K562 (cell line): ENCODE measurements around the gene RBM44. TPM values are rescaled to one million over a fixed set of nuclear protein-coding genes. Genes with fewer than 3 reads are reported as not detected.

Source experiments
- ATAC-seq: fragments of 200-7000 bp; cut with Tn5 transposase; 3 replicates; pipeline ENCODE4 v1.9.1; 2020; ENCODE audit warnings: moderate library complexity
- BruUV-seq: library from RNA; stranded (reverse); fragments of 400-500 nt; replicated peaks from 2 replicates; lab custom pipeline; 2021; lab: Mats Ljungman, UMichigan
- CTCF ChIA-PET: fragments of 300-600 bp; formaldehyde crosslinking; extraction: SDS; loops from one replicate; lab custom pipeline; 2021; ENCODE audit warnings: low intra/inter-chr PET ratio; lab: Yijun Ruan, JAX
- POLR2A ChIA-PET: fragments of 300-600, 350-650 bp; sonication (Branson Sonifier 250); formaldehyde crosslinking; extraction: SDS; loops from one replicate; lab custom pipeline; 2021; ENCODE audit warnings: antibody characterized with exemption, inconsistent platforms; lab: Yijun Ruan, JAX
- DNase-seq, 4 experiments: peaks; one replicate each; pipeline versions ENCODE4 v3.0.0 to v3.0.0-alpha.2; 2011 to 2018; ENCODE audit warnings: low spot score in 3 of 4, mixed read lengths in 3 of 4; ENCODE audit errors: extremely low read depth in 1 of 4
- FAIRE-seq: peaks from 2 replicates; lab custom pipeline; 2011; peaks lifted over from hg19 to GRCh38; lab: Jason Lieb, UNC
- H2AFZ ChIP-seq: 2 replicates; pipeline ENCODE4 v1.6.0; 2011; ENCODE audit warnings: low read depth, low read length, control low read depth, inconsistent platforms
- H3K27ac ChIP-seq: fragments of 200-600 bp; 3 replicates; pipeline ENCODE4 v1.8.0; 2011; ENCODE audit warnings: low read depth, mild to moderate bottlenecking, control low read depth, inconsistent platforms, low read length, moderate library complexity, mixed read lengths; ENCODE audit errors: extremely low read depth
- H3K27me3 ChIP-seq, 2 experiments: fragments of 300-600 bp in 1 of 2; 2 replicates in 1 of 2; 3 replicates in 1 of 2; pipeline versions ENCODE4 v1.6.0 to v1.8.0; 2011; ENCODE audit warnings: inconsistent platforms in 2 of 2, low read length in 2 of 2, mild to moderate bottlenecking in 1 of 2, mixed read lengths in 1 of 2, moderate library complexity in 1 of 2; ENCODE audit not compliant: control insufficient read depth in 2 of 2, insufficient read depth in 2 of 2
- H3K36me3 ChIP-seq: fragments of 300-600 bp; 3 replicates; pipeline ENCODE4 v1.8.0; 2011; ENCODE audit warnings: mild to moderate bottlenecking, low read length, inconsistent platforms; ENCODE audit not compliant: control insufficient read depth, insufficient read depth
- H3K4me1 ChIP-seq, 2 experiments: fragments of 200-600 bp in 1 of 2; replicated peaks in 1 of 2; 2 replicates in 1 of 2; 3 replicates in 1 of 2; pipeline versions ENCODE4 v1.5.1 to v1.8.0; 2011; ENCODE audit warnings: inconsistent platforms in 2 of 2, low read length in 2 of 2, mild to moderate bottlenecking in 1 of 2, mixed read lengths in 1 of 2, moderate library complexity in 1 of 2; ENCODE audit not compliant: control insufficient read depth in 2 of 2, insufficient read depth in 2 of 2
- H3K4me2 ChIP-seq: 2 replicates; pipeline ENCODE4 v1.6.1; 2011; ENCODE audit warnings: low read length, control low read depth, inconsistent platforms, mixed read lengths; ENCODE audit not compliant: insufficient read depth
- H3K4me3 ChIP-seq: fragments of 200-600 bp; sonication (generic), shearing (Covaris generic); 2 replicates; pipeline ENCODE4 v1.5.1; 2016; ENCODE audit warnings: control low read depth, inconsistent platforms
- H3K79me2 ChIP-seq: fragments of 200-600 bp; 3 replicates; pipeline ENCODE4 v1.8.0; 2011; ENCODE audit warnings: low read length, inconsistent platforms; ENCODE audit not compliant: control insufficient read depth, insufficient read depth
- H3K9ac ChIP-seq, 2 experiments: 2 replicates each; pipeline versions ENCODE4 v1.6.0 to v1.6.1; 2011; ENCODE audit warnings: low read depth in 2 of 2, low read length in 2 of 2, control low read depth in 1 of 2, inconsistent platforms in 1 of 2, mild to moderate bottlenecking in 1 of 2, mixed read lengths in 1 of 2; ENCODE audit not compliant: insufficient read depth in 1 of 2
- H3K9me1 ChIP-seq: one replicate; pipeline ENCODE4 v1.6.0; 2011; ENCODE audit warnings: inconsistent platforms, mild to moderate bottlenecking, low read length, moderate library complexity; ENCODE audit not compliant: control insufficient read depth, insufficient read depth
- H3K9me3 ChIP-seq: replicated peaks from 2 replicates; pipeline ENCODE4 v1.5.1; 2011; ENCODE audit warnings: low read depth, low read length, inconsistent platforms; ENCODE audit not compliant: control insufficient read depth, insufficient read depth
- H4K20me1 ChIP-seq: replicated peaks from 2 replicates; pipeline ENCODE4 v1.6.1; 2011; ENCODE audit warnings: low read length, inconsistent platforms, mixed read lengths; ENCODE audit not compliant: control insufficient read depth, insufficient read depth
- ARID2 ChIP-seq: fragments of 450-650 bp; IDR thresholded peaks from 2 replicates; pipeline ENCODE4 v1.6.1; 2017; ENCODE audit warnings: antibody characterized with exemption, mild to moderate bottlenecking
- CBX1 ChIP-seq: sonication (generic); IDR thresholded peaks from 2 replicates; pipeline ENCODE4 v1.6.1; 2016; ENCODE audit warnings: antibody characterized with exemption, low read depth, mild to moderate bottlenecking
- CC2D1A ChIP-seq: fragments of 450-650 bp; IDR thresholded peaks from 2 replicates; pipeline ENCODE4 v1.6.1; 2017; ENCODE audit warnings: mild to moderate bottlenecking
- GABPB2 ChIP-seq: fragments of 250-450 bp; sonication (Bioruptor Pico); conservative IDR thresholded peaks from 2 replicates; pipeline ENCODE4 v1.5.1; 2021; ENCODE audit warnings: mild to moderate bottlenecking
- JUND ChIP-seq, 2 experiments: IDR thresholded peaks; 2 replicates in 1 of 2; 3 replicates in 1 of 2; pipeline ENCODE4 v1.6.1; 2011; ENCODE audit warnings: borderline replicate concordance in 2 of 2, low read depth in 2 of 2, low read length in 2 of 2, improper control_type of control experiment in 1 of 2, missing biosample characterization in 1 of 2, missing genetic modification characterization in 1 of 2, missing genetic modification reagents in 1 of 2
- KLF1 ChIP-seq: fragments of 450-650 bp; IDR thresholded peaks from 2 replicates; pipeline ENCODE4 v1.6.1; 2016; ENCODE audit warnings: missing genetic modification characterization, missing compliant biosample characterization
- NFE2L1 ChIP-seq: fragments of 450-650 bp; IDR thresholded peaks from 2 replicates; pipeline ENCODE4 v1.6.1; 2016; ENCODE audit warnings: missing genetic modification characterization, low read depth, mild to moderate bottlenecking, missing compliant biosample characterization, moderate library complexity, borderline replicate concordance
- ZBED1 ChIP-seq: IDR thresholded peaks from 2 replicates; pipeline ENCODE4 v1.6.1; 2014
- ZNF75A ChIP-seq: fragments of 450-650 bp; formaldehyde crosslinking; IDR thresholded peaks from 2 replicates; pipeline ENCODE4 v1.4.0; 2020; ENCODE audit warnings: mild to moderate bottlenecking
- WGBS: fragments of 100-300 bp; shearing (Covaris generic); methylation state at CpG from one replicate; pipeline ENCODE4 v1.1.6; 2016; ENCODE audit warnings: low coverage, mixed read lengths; ENCODE audit not compliant: insufficient coverage; ENCODE audit errors: missing lambda C conversion rate; 5-methylcytosine and 5-hydroxymethylcytosine counted together
- in situ Hi-C: fragments of 300-500 bp; cut with MboI; formaldehyde crosslinking; loops from 4 replicates; pipeline ENCODE4 v1.15.0; 2018; ENCODE audit warnings: inconsistent platforms, mixed read lengths
- intact Hi-C: fragments of 100-400 bp; cut with micrococcal nuclease; formaldehyde crosslinking; loops from 2 replicates; pipeline ENCODE4 v1.14.2; 2022
- polyA plus RNA-seq, 8 experiments: library from polyadenylated mRNA; depleted of rRNA in 4 of 8; stranded (reverse) in 5 of 8; unstranded in 3 of 8; fragments of >200 nt; fragmentation: Nextera tagmentation in 2 of 8; fragmentation: Illumina TruSeq in 1 of 8; extraction: Ambion mirVana in 2 of 8; extraction: Trizol in 1 of 8; gene quantifications; 2 replicates each; pipeline versions ENCODE4 v1.2.1 to v1.2.3, GENCODE V29; 2011 to 2014; ENCODE audit warnings: inconsistent platforms in 1 of 8, missing spikeins in 1 of 8
- total RNA-seq, 7 experiments: library from RNA; depleted of rRNA in 6 of 7; stranded (reverse); fragments of >200 nt in 6 of 7; fragmentation: Illumina TruSeq in 2 of 7; extraction: Trizol in 2 of 7; gene quantifications; 2 replicates each; pipeline versions ENCODE4 v1.2.1 to v1.2.3, GENCODE V29; 2011 to 2021; ENCODE audit warnings: low replicate concordance in 1 of 7
- TF ChIP-seq, protein P1 (sequence below): sonication (generic); formaldehyde crosslinking; IDR thresholded peaks from 2 replicates; pipeline ENCODE4 v1.5.0; 2020; ENCODE audit warnings: missing genetic modification reagents
- TF ChIP-seq, protein P2 (sequence below): sonication (generic); formaldehyde crosslinking; IDR thresholded peaks from 2 replicates; pipeline ENCODE4 v1.8.0; 2022; ENCODE audit warnings: missing genetic modification reagents, mild to moderate bottlenecking, borderline replicate concordance
- TF ChIP-seq, protein P3 (sequence below): sonication (generic); formaldehyde crosslinking; IDR thresholded peaks from 2 replicates; pipeline ENCODE4 v1.8.0; 2022; ENCODE audit warnings: missing genetic modification reagents, mild to moderate bottlenecking, moderate library complexity, borderline replicate concordance
- TF ChIP-seq, protein P4 (sequence below): fragments of 450-650 bp; formaldehyde crosslinking; IDR thresholded peaks from 2 replicates; pipeline ENCODE4 v1.4.0; 2020; ENCODE audit warnings: mild to moderate bottlenecking, moderate library complexity

RBM44 gene
- total and polyA plus RNA-seq, 9 of the 15 experiments (the other 6 are each of a cell fraction or from before 2014, with no cell fraction given) = 0.04 to 0.25 (median 0.13) TPM

DNA sequence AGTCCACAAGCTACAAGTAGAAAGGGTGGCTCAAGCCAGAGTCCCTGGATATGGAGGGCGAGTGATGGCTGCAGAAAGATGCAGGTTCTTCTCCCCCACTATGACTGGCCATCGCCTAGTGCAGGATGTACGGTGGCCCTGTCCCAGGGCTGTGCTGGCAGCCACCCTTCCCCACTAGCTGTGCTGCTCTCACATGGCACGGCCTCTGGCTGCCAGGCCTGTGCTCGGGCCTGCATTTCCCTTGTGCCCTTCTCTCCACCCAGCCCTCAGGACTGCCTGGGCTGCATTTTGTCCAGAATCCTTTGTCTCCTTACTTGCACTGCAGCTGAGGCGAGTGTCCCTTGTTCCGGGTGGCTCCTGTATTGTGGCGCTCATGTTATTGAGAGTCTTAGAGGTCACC lies 59.2 kb downstream of the RBM44 start (continued):
- TF ChIP-seq, protein P1, sequence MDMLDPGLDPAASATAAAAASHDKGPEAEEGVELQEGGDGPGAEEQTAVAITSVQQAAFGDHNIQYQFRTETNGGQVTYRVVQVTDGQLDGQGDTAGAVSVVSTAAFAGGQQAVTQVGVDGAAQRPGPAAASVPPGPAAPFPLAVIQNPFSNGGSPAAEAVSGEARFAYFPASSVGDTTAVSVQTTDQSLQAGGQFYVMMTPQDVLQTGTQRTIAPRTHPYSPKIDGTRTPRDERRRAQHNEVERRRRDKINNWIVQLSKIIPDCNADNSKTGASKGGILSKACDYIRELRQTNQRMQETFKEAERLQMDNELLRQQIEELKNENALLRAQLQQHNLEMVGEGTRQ = no peak
- TF ChIP-seq ZBED1 (no peak), ZNF75A (CRISPR knock-in tag) (no peak), KLF1 (tag) (no peak), CBX1 (no peak), NFE2L1 (tag) (no peak)

DNA sequence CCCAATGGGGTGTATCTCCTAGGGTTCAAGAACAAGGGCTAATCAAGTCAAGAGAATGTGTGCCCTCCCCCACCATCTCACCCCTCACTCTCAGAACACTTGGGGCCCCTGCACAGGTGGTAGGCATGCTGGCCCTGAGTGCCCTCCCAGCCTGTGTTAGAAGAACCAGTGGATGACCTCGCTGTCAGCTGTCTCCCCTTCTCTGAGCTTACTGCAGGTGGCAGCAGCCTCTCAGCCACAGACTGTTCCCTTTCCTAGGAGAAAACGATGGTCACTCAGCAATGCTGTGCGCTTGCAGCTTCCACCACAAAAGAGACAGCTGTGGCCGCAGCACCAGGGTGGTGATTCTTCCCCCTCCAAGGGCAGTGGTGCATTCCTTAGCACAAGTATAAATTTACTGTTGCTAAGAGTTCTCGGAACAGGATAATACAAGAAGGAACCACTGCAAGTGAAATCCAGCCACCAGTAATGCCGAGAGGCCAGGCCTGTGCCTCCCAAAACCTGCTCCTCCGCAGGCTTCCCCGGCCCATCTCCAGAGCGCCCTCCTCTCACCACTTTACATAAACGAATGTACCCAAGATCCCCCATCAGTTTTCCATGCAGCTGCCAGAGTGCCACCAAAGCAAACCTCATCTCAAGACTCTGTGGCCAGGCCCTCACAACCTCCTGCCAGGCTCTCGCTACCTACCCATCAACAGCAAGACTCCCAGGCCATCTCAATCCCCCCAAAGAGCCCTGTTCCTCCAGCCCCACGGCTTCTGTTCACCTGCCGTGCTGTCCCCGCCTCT lies 59.9 kb downstream of the RBM44 start:
- FAIRE-seq (peak; percentile 83), DNase-seq (peak; percentile 37 to 62 (median 48)), ATAC-seq (peak; percentile 98)
- H3K27ac ChIP-seq = no peak overlapping the region
- no peaks in the 10 kb centered on the region for H4K20me1 ChIP-seq
- peaks cover 10 to 47% of the 10 kb centered on the region in 2 experiments; a peak in 4 of 5 replicates for H3K27me3 ChIP-seq
- no peak overlapping the region for H2AFZ ChIP-seq
- no peaks in the 10 kb centered on the region for H3K36me3 ChIP-seq
- no TSS peak for BruUV-seq
- no peak overlapping the region for H3K9ac ChIP-seq
- no peak overlapping the region for H3K4me2 ChIP-seq
- intact Hi-C loops = loop anchor here (1.0 to 10.0 kb wide), 3 partner anchors 251 to 404 kb away; partner anchors contain the start of gene KLHL30
- no peaks in the 10 kb centered on the region for H3K79me2 ChIP-seq
- CTCF ChIA-PET = interaction anchor here (0.7 to 1.8 kb wide), 4 partner anchors 249 to 405 kb away, joined by 3 to 13 read pairs (median 4); no protein-coding TSS in a partner anchor
- H3K4me1 ChIP-seq = peaks cover 0 to 8% of the 10 kb centered on the region in 2 experiments; a peak in 1 of 5 replicates
- H3K9me1 ChIP-seq = no peaks in the 10 kb centered on the region
- in situ Hi-C loops = loop anchor here (10.0 to 25.0 kb wide), 2 partner anchors 246 to 404 kb away; partner anchors contain the start of gene ESPNL
- no peak overlapping the region for H3K4me3 ChIP-seq
- 18% methylated on average over 11 of the region's 14 CpGs for WGBS
- no peaks in the 10 kb centered on the region for H3K9me3 ChIP-seq
- POLR2A ChIA-PET = interaction anchor here (0.8 kb wide), 1 partner anchor 257 kb away, joined by 3 read pairs; no protein-coding TSS in a partner anchor
- TF ChIP-seq, protein P2, sequence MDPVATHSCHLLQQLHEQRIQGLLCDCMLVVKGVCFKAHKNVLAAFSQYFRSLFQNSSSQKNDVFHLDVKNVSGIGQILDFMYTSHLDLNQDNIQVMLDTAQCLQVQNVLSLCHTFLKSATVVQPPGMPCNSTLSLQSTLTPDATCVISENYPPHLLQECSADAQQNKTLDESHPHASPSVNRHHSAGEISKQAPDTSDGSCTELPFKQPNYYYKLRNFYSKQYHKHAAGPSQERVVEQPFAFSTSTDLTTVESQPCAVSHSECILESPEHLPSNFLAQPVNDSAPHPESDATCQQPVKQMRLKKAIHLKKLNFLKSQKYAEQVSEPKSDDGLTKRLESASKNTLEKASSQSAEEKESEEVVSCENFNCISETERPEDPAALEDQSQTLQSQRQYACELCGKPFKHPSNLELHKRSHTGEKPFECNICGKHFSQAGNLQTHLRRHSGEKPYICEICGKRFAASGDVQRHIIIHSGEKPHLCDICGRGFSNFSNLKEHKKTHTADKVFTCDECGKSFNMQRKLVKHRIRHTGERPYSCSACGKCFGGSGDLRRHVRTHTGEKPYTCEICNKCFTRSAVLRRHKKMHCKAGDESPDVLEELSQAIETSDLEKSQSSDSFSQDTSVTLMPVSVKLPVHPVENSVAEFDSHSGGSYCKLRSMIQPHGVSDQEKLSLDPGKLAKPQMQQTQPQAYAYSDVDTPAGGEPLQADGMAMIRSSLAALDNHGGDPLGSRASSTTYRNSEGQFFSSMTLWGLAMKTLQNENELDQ = no peak
- TF ChIP-seq, protein P3, sequence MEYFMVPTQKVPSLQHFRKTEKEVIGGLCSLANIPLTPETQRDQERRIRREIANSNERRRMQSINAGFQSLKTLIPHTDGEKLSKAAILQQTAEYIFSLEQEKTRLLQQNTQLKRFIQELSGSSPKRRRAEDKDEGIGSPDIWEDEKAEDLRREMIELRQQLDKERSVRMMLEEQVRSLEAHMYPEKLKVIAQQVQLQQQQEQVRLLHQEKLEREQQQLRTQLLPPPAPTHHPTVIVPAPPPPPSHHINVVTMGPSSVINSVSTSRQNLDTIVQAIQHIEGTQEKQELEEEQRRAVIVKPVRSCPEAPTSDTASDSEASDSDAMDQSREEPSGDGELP = peak; percentile 84
- TF ChIP-seq CC2D1A = peak; percentile 61; the same call in 1 of the 2 replicates
- TF ChIP-seq ARID2 = peak; percentile 59; the same call in 1 of the 2 replicates
- TF ChIP-seq, protein P4, sequence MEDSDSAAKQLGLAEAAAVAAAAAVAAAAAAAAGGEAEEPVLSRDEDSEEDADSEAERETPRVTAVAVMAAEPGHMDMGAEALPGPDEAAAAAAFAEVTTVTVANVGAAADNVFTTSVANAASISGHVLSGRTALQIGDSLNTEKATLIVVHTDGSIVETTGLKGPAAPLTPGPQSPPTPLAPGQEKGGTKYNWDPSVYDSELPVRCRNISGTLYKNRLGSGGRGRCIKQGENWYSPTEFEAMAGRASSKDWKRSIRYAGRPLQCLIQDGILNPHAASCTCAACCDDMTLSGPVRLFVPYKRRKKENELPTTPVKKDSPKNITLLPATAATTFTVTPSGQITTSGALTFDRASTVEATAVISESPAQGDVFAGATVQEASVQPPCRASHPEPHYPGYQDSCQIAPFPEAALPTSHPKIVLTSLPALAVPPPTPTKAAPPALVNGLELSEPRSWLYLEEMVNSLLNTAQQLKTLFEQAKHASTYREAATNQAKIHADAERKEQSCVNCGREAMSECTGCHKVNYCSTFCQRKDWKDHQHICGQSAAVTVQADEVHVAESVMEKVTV (CRISPR knock-in tag) = peak; percentile 54; the same call in 1 of the 2 replicates
- 0 out of 2 replicates have a peak, but pooled peaks have one; percentile 12 for TF ChIP-seq JUND (IDR thresholded peaks at IDR 0.05; ENCODE audit: borderline replicate concordance, low read depth, low read length)
- no peak for TF ChIP-seq JUND (tag; IDR thresholded peaks at IDR 0.05; ENCODE audit: borderline replicate concordance, low read depth, low read length)
- TF ChIP-seq GABPB2 = no peak
